Ectodermal cell (in vitro differentiated cells): ENCODE results near the gene NBPF10. TPM values are rescaled to one million over a fixed set of nuclear protein-coding genes. Genes with fewer than 3 reads are reported as not detected.
"Not testable (repeated sequence)": the region's sequence is repeated elsewhere in the genome, so short reads cannot be mapped to it uniquely, and the experiment has no call there.

Source experiments
- H3K27ac ChIP-seq: 2 replicates; pipeline ENCODE4 v1.7.0; 2013; ENCODE audit warnings: mild to moderate bottlenecking, low read depth, low read length; ENCODE audit not compliant: insufficient read depth, poor library complexity, severe bottlenecking
- H3K27me3 ChIP-seq: 2 replicates; pipeline ENCODE4 v1.7.0; 2013; ENCODE audit warnings: mild to moderate bottlenecking, low read length; ENCODE audit not compliant: insufficient read depth, control insufficient read depth, poor library complexity, severe bottlenecking
- H3K36me3 ChIP-seq: one replicate; pipeline ENCODE4 v1.7.0; 2013; ENCODE audit warnings: low read length; ENCODE audit not compliant: control insufficient read depth, insufficient read depth
- H3K4me1 ChIP-seq: one replicate; pipeline ENCODE4 v1.7.0; 2013; ENCODE audit warnings: low read length; ENCODE audit not compliant: control insufficient read depth, insufficient read depth
- H3K4me3 ChIP-seq: 2 replicates; pipeline ENCODE4 v1.7.0; 2013; ENCODE audit warnings: low read depth, low read length, control low read depth; ENCODE audit not compliant: insufficient read depth
- H3K9me3 ChIP-seq: 2 replicates; pipeline ENCODE4 v1.7.0; 2013; ENCODE audit warnings: mild to moderate bottlenecking, low read length, moderate library complexity; ENCODE audit not compliant: control insufficient read depth
- WGBS, 2 experiments: methylation state at CpG; one replicate each; pipeline ENCODE4 v1.1.7; 2013; ENCODE audit warnings: missing lambda C conversion rate in 2 of 2; 5-methylcytosine and 5-hydroxymethylcytosine counted together
- polyA plus RNA-seq, 4 experiments: library from polyadenylated mRNA; stranded (reverse); fragments of 50-300 nt; gene quantifications; one replicate each; pipeline ENCODE4 v1.2.3, GENCODE V29; 2013

Gene NBPF10, protein sequence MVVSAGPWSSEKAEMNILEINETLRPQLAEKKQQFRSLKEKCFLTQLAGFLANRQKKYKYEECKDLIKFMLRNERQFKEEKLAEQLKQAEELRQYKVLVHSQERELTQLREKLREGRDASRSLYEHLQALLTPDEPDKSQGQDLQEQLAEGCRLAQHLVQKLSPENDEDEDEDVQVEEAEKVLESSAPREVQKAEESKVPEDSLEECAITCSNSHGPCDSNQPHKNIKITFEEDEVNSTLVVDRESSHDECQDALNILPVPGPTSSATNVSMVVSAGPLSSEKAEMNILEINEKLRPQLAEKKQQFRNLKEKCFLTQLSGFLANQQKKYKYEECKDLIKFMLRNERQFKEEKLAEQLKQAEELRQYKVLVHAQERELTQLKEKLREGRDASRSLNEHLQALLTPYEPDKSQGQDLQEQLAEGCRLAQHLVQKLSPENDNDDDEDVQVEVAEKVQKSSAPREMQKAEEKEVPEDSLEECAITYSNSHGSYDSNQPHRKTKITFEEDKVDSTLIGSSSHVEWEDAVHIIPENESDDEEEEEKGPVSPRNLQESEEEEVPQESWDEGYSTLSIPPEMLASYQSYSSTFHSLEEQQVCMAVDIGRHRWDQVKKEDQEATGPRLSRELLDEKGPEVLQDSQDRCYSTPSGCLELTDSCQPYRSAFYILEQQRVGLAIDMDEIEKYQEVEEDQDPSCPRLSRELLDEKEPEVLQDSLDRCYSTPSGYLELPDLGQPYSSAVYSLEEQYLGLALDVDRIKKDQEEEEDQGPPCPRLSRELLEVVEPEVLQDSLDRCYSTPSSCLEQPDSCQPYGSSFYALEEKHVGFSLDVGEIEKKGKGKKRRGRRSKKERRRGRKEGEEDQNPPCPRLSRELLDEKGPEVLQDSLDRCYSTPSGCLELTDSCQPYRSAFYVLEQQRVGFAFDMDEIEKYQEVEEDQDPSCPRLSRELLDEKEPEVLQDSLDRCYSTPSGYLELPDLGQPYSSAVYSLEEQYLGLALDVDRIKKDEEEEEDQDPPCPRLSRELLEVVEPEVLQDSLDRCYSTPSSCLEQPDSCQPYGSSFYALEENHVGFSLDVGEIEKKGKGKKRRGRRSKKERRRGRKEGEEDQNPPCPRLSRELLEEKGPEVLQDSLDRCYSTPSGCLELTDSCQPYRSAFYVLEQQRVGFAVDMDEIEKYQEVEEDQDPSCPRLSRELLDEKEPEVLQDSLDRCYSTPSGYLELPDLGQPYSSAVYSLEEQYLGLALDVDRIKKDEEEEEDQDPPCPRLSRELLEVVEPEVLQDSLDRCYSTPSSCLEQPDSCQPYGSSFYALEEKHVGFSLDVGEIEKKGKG (N-terminal part only)
- 0.48 TPM for polyA plus RNA-seq (2013, experiment 1 of 4)
- 0.55 TPM for polyA plus RNA-seq (2013, experiment 2 of 4)
- polyA plus RNA-seq (2013, experiment 3 of 4), result 0.43 TPM
- 0.61 TPM for polyA plus RNA-seq (2013, experiment 4 of 4)

DNA sequence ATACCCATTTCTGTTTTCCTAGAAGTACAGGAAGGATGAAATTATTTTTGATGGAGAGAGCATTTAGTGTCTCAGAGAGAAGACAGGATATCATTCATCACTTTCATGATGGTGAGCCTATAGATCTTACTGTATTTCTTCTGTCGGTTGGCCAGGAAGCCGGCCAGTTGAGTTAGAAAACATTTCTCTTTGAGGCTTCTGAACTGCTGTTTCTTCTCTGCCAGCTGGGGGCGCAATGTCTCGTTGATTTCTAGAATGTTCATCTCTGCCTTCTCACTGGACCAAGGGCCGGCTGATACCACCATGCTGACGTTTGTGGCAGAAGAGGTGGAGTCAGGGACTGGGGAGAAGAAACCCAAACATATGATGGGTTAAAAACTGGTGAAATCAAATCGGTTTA, at the start of gene NBPF10:
NBPF10 (minus strand) TSS at position 340 of the 400 bp plus-strand sequence; CDS start at position 305, 35 bp downstream.
- not testable (repeated sequence) for H3K27ac ChIP-seq, H3K4me3 ChIP-seq, H3K4me1 ChIP-seq, H3K36me3 ChIP-seq, H3K9me3 ChIP-seq, H3K27me3 ChIP-seq
- WGBS, 2 experiments, result no CpG with 5 or more reads among the region's 7 CpGs

DNA sequence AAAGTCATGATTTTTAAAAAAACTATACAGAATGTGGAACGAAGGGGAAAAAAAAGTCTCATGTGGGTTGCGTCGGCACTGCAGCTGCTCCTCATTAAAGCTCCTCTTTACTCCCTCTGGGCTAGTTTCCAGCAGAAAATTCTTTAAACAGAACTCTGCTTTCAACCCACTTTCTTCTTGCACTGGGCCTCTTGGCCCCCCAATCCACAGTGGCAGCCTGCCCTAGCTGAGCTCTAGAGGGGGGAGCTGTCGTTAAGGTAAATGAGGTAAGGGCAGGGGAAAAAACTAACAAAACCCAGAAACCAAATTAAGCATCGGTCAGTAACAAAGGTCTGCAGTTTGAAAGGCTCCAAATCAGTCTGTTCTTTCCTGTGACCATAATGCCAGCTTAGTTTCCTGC, 29.9 kb upstream of the NBPF10 start:
- peak overlapping the region; percentile 67 for H3K27ac ChIP-seq
- not testable (repeated sequence) for H3K4me1 ChIP-seq, H3K36me3 ChIP-seq, H3K9me3 ChIP-seq, H3K27me3 ChIP-seq, H3K4me3 ChIP-seq
- WGBS, 2 experiments, result no CpG with 5 or more reads among the region's 5 CpGs

DNA sequence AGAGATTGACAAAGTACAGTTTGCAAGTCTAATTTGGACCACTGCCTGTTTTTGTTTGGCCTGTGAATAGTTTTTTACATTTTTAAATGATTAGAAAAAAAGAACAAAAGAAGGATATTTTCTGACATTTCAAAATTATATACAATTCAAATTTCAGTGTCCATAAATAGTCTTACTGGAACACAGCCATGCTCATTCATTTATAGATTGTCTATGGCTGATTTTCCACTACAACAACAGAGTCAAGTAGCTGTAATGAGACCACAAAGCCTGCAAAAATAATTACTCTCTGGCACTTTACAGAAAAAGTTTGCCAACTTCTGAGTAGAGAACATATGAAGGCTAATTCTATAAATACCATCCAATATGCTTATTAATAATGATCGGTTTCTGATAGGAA, 23.1 kb upstream of the NBPF10 start:
- H3K4me3 ChIP-seq, H3K27me3 ChIP-seq, H3K27ac ChIP-seq, H3K9me3 ChIP-seq, H3K36me3 ChIP-seq, H3K4me1 ChIP-seq: not testable (repeated sequence)
- no CpG with 5 or more reads among the region's 1 CpG for WGBS, 2 experiments

DNA sequence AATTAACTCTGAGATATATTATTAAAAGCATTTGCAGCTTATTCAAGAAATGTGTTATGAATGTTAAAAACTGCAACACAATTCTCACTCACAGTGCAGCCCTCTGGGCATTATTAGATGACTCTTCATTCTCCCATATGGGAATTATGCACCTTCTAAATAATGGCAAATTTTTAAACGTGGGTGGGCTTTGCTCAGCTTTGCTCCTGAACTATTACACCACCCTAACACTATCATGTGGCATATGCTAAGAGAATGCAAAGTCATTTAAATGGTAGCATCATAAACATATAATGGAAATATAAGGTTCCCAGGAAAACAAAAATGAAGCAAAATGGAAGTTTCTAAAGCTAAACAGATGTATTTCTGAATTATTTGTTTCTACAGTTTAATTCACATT, 22.7 kb upstream of the NBPF10 start:
- not testable (repeated sequence) for H3K36me3 ChIP-seq, H3K27ac ChIP-seq, H3K9me3 ChIP-seq, H3K4me3 ChIP-seq, H3K4me1 ChIP-seq, H3K27me3 ChIP-seq
- no CpG with 5 or more reads among the region's 1 CpG for WGBS, 2 experiments
